Heart right ventricle (tissue), 16 donors: ENCODE measurements around the gene LLPH. TPM values are rescaled to one million over a fixed set of nuclear protein-coding genes. Genes with fewer than 3 reads are reported as not detected.
A peak's percentile ranks its signal among the peaks of the same experiment; 100 is the strongest.

Experiments used
- ATAC-seq, 8 donors: fragments of 200-7000 bp; cut with Tn5 transposase; one replicate each; pipeline ENCODE4 v1.9.1; 2020; ENCODE audit warnings: mild to moderate bottlenecking in 8 of 8, moderate library complexity in 8 of 8, moderate number of reproducible peaks in 1 of 8
- DNase-seq, 2 donors: peaks; one replicate each; pipeline ENCODE4 v3.0.0-alpha.2; 2020
- H3K27ac ChIP-seq, 10 donors: fragments of 200-600 bp; sonication (generic) in 2 of 10; one replicate each; pipeline versions ENCODE4 v1.5.0 to v1.8.0; 2020 to 2022; ENCODE audit warnings: mild to moderate bottlenecking in 3 of 10
- H3K27me3 ChIP-seq, 7 donors: fragments of 200-600 bp; one replicate each; pipeline ENCODE4 v1.8.0; 2021 to 2022; ENCODE audit warnings: mild to moderate bottlenecking in 2 of 7
- H3K36me3 ChIP-seq, 9 donors: fragments of 200-600 bp; sonication (generic) in 1 of 9; one replicate each; pipeline versions ENCODE4 v1.5.0 to v1.8.0; 2020 to 2022; ENCODE audit warnings: mild to moderate bottlenecking in 2 of 9
- H3K4me1 ChIP-seq, 9 donors: fragments of 200-600 bp; sonication (generic) in 1 of 9; one replicate each; pipeline versions ENCODE4 v1.5.0 to v1.8.0; 2020 to 2022; ENCODE audit warnings: mild to moderate bottlenecking in 4 of 9
- H3K4me3 ChIP-seq, 10 donors: fragments of 200-600 bp; sonication (generic) in 2 of 10; one replicate each; pipeline versions ENCODE4 v1.5.0 to v1.8.0; 2020 to 2022; ENCODE audit warnings: mild to moderate bottlenecking in 7 of 10, moderate library complexity in 2 of 10
- H3K9me3 ChIP-seq, 11 donors: fragments of 200-600 bp in 10 of 11; sonication (generic) in 2 of 11; one replicate each; pipeline versions ENCODE4 v1.5.0 to v1.8.0; 2013 to 2022; ENCODE audit warnings: mild to moderate bottlenecking in 2 of 11, control low read depth in 1 of 11, moderate library complexity in 1 of 11
- whole genome bisulfite sequencing, 2 donors: extraction: QIAGEN DNeasy Blood & Tissue Kit; methylation state at CpG; one replicate each; pipeline ENCODE4 v1.1.7; 2013; ENCODE audit warnings: inconsistent platforms in 1 of 2; 5-methylcytosine and 5-hydroxymethylcytosine counted together
- intact Hi-C, 10 donors: fragments of 100-400 bp; cut with DNase I; formaldehyde crosslinking; loops; one replicate each; pipeline versions ENCODE4 v1.11.1 to v1.14.2; 2022
- polyA plus RNA-seq, 2 donors: library from polyadenylated mRNA; stranded (reverse); fragments of 200-250 nt; gene quantifications; one replicate each; pipeline ENCODE4 v1.2.3, GENCODE V29; 2013
- total RNA-seq, 10 donors: library from RNA; stranded (reverse); fragmentation: NEBNext Ultra II Directional in 3 of 10; extraction: Animal tissue kit (Norgen Biotek cat#: 25700) in 3 of 10; gene quantifications; one replicate each; pipeline versions ENCODE4 v1.2.1 to v1.2.4, GENCODE V29; 2021 to 2023
- TF ChIP-seq, protein P1 (sequence below), 9 donors: fragments of 200-600 bp; sonication (generic) in 2 of 9; IDR thresholded peaks; one replicate each; pipeline versions ENCODE4 v1.5.0 to v1.8.0; 2021 to 2022; ENCODE audit warnings: antibody characterized with exemption in 9 of 9, mild to moderate bottlenecking in 5 of 9, moderate library complexity in 1 of 9
- donor health status: Arrhythmogenic right ventricular cardiomyopathy.
- donor health status: ischemic (EF 13 %, LVEDD 7.1; RV severe dilation, severe dysfunction).
- donor health status: healthy with polysubstance abuse.
- donor health status: DM: no; HTN: yes; CAD: no.
- donor health status: DM: no; HTN: no; CAD: no.
- donor health status: ischemic (EF 25% LVEDD 6.9; RV normal size, moderate dysfunction).
- donor health status: ischemic (EF 25% LVEDD 5.7; RV mildly dilated, moderate dysfunction).
- donor health status: healthy.
- donor health status: DM: yes; HTN: yes; CAD: no.
- donor health status: Ischemic cardiomyopathy.
- donor health status: ischemic (EF 35%, LVEDD 5.7; RV mildly dilated, moderate dysfunction).
- donor health status: nonischemic (EF 11% LVEDD 7.7; RV severe dilation, severe dysfunction).
- donor health status: DM: yes; HTN: yes; CAD: no.
- donor health status: PGD.
- donor health status: ischemic (EF 29% LVEDD 5.4; RV normal size, mild dysfunction).
- donor health status: nonischemic (EF 23%, LVEDD 6.1; RV moderate dilation, normal function).

LLPH gene
- total and polyA plus RNA-seq, 12 donors: 9.7 to 35.9 (median 18.9) TPM

- peaks cover 5 to 60% (median 38%) of the 10 kb centered on the region in 9 donors for H3K4me1 ChIP-seq
These were observed 34.6 kb upstream of the LLPH start for GRCh38 chr12:66165141-66165540.

GRCh38 chr12:66164349-66164821 lies 33.8 kb upstream of the LLPH start:
- H3K36me3 ChIP-seq: peaks cover 0 to 26% (median under 1%) of the 10 kb centered on the region in 9 donors
- DNase-seq (no peak), ATAC-seq (no peak)
- no peak overlapping the region for H3K27ac ChIP-seq
- H3K27me3 ChIP-seq: no peaks in the 10 kb centered on the region
- TF ChIP-seq, protein P1, sequence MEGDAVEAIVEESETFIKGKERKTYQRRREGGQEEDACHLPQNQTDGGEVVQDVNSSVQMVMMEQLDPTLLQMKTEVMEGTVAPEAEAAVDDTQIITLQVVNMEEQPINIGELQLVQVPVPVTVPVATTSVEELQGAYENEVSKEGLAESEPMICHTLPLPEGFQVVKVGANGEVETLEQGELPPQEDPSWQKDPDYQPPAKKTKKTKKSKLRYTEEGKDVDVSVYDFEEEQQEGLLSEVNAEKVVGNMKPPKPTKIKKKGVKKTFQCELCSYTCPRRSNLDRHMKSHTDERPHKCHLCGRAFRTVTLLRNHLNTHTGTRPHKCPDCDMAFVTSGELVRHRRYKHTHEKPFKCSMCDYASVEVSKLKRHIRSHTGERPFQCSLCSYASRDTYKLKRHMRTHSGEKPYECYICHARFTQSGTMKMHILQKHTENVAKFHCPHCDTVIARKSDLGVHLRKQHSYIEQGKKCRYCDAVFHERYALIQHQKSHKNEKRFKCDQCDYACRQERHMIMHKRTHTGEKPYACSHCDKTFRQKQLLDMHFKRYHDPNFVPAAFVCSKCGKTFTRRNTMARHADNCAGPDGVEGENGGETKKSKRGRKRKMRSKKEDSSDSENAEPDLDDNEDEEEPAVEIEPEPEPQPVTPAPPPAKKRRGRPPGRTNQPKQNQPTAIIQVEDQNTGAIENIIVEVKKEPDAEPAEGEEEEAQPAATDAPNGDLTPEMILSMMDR (IDR thresholded peaks at IDR 0.05): no peak
- no peak overlapping the region for H3K4me3 ChIP-seq
- 84 to 87% methylated on average over 3 of the region's 3 CpGs for WGBS, 2 donors
- H3K4me1 ChIP-seq: peaks cover 5 to 65% (median 38%) of the 10 kb centered on the region in 9 donors
- intact Hi-C loops: loop anchor here in 2 of 10 donors (10.0 kb wide), 3 partner anchors 70 to 530 kb away; partner anchors contain the start of gene HELB (in 2 of the 2)
- H3K9me3 ChIP-seq: peaks cover 0 to 17% (median 0%) of the 10 kb centered on the region in 11 donors

More at GRCh38 chr12:66165141-66165540, 34.6 kb upstream of the LLPH start:
- ATAC-seq: no peak
- intact Hi-C loops: loop anchor here in 2 of 10 donors (10.0 kb wide), 3 partner anchors 70 to 530 kb away; partner anchors contain the start of gene HELB (in 2 of the 2)
- Histone ChIP-seq H3K4me3 (no peak overlapping the region), H3K9me3 (peaks cover 0 to 15% (median 0%) of the 10 kb centered on the region in 11 donors), H3K36me3 (peaks cover 0 to 18% (median 0%) of the 10 kb centered on the region in 9 donors), H3K27ac (no peak overlapping the region), H3K27me3 (no peaks in the 10 kb centered on the region)
- WGBS, 2 donors: 97 to 100% methylated on average over 2 of the region's 2 CpGs
- TF ChIP-seq, protein P1 (IDR thresholded peaks at IDR 0.05): no peak
- no peak for DNase-seq

GRCh38 chr12:66163289-66163688 lies 32.7 kb upstream of the LLPH start:
- 66 to 74% methylated on average over 4 of the region's 4 CpGs for WGBS, 2 donors
- intact Hi-C loops: loop anchor here in 2 of 10 donors (10.0 kb wide), 3 partner anchors 72 to 532 kb away; partner anchors contain the start of gene HELB (in 2 of the 2)
- Histone ChIP-seq H3K9me3 (peaks cover 0 to 27% (median 0%) of the 10 kb centered on the region in 11 donors), H3K4me3 (no peak overlapping the region), H3K4me1 (peaks cover 5 to 66% (median 32%) of the 10 kb centered on the region in 9 donors), H3K36me3 (peaks cover 0 to 37% (median 8%) of the 10 kb centered on the region in 9 donors), H3K27me3 (no peaks in the 10 kb centered on the region), H3K27ac (peak overlapping the region in 1 of 10 donors; percentile 37)
- TF ChIP-seq, protein P1 (IDR thresholded peaks at IDR 0.05): no peak
- ATAC-seq: no peak
- no peak for DNase-seq

DNA sequence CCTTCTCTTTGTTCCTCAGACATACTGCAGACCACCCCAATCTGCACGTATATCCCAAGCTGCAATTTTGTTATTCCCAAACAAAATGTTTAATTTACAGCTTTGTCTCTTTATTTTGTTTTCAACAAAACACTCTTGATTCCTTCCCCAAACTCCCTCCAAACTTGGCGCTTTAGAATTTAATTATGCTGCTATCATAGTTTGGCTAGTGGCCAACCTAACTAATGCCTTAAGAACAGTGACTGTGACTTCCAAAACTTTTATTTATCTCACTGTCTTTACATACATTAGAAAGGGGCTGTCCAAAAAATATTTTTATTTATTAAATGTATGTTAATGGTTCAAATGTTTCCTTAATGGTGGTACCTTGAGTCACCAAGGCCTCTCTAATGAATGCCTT lies 32.2 kb upstream of the LLPH start:
- Histone ChIP-seq H3K36me3 (peaks cover 0 to 37% (median 8%) of the 10 kb centered on the region in 9 donors), H3K27me3 (no peaks in the 10 kb centered on the region), H3K9me3 (peaks cover 0 to 27% (median 0%) of the 10 kb centered on the region in 11 donors), H3K27ac (peak overlapping the region in 2 of 10 donors; percentile 37 to 39), H3K4me3 (no peak overlapping the region), H3K4me1 (peaks cover 2 to 61% (median 26%) of the 10 kb centered on the region in 9 donors)
- DNase-seq (no peak), ATAC-seq (no peak)
- intact Hi-C loops: loop anchor here in 2 of 10 donors (10.0 kb wide), 3 partner anchors 72 to 532 kb away; partner anchors contain the start of gene HELB (in 2 of the 2)
- 70% methylated on average over 2 of the region's 2 CpGs for WGBS, 2 donors
- TF ChIP-seq, protein P1 (IDR thresholded peaks at IDR 0.05): no peak
